PC-3 (cell line): ENCODE data around the gene NAA11.

Experiments
- EZH2 ChIP-seq: fragments of 300-600 bp; sonication (generic); IDR thresholded peaks from one replicate; pipeline ENCODE4 v1.6.1; 2017; ENCODE audit warnings: antibody characterized with exemption, mild to moderate bottlenecking, low read length; ENCODE audit not compliant: unreplicated experiment
- TF ChIP-seq, protein P1 (sequence below): fragments of 300-600 bp; sonication (generic); conservative IDR thresholded peaks from 2 replicates; pipeline ENCODE4 v1.5.1; 2017; ENCODE audit warnings: antibody characterized with exemption, low read depth, mild to moderate bottlenecking, low read length

DNA sequence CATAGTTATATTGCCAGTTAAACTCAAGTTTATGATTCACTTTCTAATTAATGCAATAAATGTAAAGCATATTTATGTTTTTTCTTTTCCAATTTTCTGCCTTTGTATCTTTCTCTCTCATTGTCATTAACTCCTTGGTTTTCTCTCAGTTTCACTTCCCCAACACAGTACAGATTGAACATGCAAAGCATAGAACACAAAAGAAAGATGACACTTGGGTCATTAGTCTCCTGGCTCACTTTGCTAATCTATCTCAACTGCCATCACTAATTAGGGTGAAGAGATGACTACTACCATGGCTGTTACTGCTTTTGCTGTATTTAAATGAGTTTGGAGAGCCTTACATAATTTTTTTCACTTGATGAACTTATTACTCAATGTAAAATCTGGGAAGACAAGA lies 12.3 kb upstream of the NAA11 start:
- TF ChIP-seq, protein P1, sequence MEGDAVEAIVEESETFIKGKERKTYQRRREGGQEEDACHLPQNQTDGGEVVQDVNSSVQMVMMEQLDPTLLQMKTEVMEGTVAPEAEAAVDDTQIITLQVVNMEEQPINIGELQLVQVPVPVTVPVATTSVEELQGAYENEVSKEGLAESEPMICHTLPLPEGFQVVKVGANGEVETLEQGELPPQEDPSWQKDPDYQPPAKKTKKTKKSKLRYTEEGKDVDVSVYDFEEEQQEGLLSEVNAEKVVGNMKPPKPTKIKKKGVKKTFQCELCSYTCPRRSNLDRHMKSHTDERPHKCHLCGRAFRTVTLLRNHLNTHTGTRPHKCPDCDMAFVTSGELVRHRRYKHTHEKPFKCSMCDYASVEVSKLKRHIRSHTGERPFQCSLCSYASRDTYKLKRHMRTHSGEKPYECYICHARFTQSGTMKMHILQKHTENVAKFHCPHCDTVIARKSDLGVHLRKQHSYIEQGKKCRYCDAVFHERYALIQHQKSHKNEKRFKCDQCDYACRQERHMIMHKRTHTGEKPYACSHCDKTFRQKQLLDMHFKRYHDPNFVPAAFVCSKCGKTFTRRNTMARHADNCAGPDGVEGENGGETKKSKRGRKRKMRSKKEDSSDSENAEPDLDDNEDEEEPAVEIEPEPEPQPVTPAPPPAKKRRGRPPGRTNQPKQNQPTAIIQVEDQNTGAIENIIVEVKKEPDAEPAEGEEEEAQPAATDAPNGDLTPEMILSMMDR: no peak
- TF ChIP-seq EZH2: no peak
